A549 (cell line): Measurements from ENCODE around the gene MAP4K4.

Source experiments
- KDM5A ChIP-seq: fragments of 200-600 bp; sonication (generic); IDR thresholded peaks from 2 replicates; pipeline ENCODE4 v1.6.1; 2016; ENCODE audit warnings: antibody characterized with exemption, mild to moderate bottlenecking
- POLR2A ChIP-seq: IDR thresholded peaks from 2 replicates; pipeline ENCODE4 v1.6.1; 2012; ENCODE audit warnings: mild to moderate bottlenecking, low read length
- RCOR1 ChIP-seq: fragments of 150-350 bp; IDR thresholded peaks from 2 replicates; pipeline ENCODE4 v1.6.1; 2014; ENCODE audit warnings: antibody characterized with exemption, low read length, low read depth
- SMC3 ChIP-seq: fragments of >200 bp; sonication (Bioruptor Twin); formaldehyde crosslinking; IDR thresholded peaks from 3 replicates; pipeline ENCODE4 v1.6.1; 2018; ENCODE audit warnings: inconsistent platforms
- SREBF2 ChIP-seq: fragments of 450-650 bp; IDR thresholded peaks from 2 replicates; pipeline ENCODE4 v1.6.1; 2014; ENCODE audit warnings: mild to moderate bottlenecking, moderate library complexity
- TF ChIP-seq, protein P1 (sequence below): fragments of >200 bp; sonication (Bioruptor Twin); formaldehyde crosslinking; IDR thresholded peaks from 3 replicates; pipeline ENCODE4 v1.5.1; 2016
- TF ChIP-seq, protein P2 (sequence below): fragments of 200-600 bp; sonication (generic); IDR thresholded peaks from 2 replicates; pipeline ENCODE4 v1.6.1; 2016; ENCODE audit warnings: antibody characterized with exemption, mild to moderate bottlenecking, moderate library complexity

DNA sequence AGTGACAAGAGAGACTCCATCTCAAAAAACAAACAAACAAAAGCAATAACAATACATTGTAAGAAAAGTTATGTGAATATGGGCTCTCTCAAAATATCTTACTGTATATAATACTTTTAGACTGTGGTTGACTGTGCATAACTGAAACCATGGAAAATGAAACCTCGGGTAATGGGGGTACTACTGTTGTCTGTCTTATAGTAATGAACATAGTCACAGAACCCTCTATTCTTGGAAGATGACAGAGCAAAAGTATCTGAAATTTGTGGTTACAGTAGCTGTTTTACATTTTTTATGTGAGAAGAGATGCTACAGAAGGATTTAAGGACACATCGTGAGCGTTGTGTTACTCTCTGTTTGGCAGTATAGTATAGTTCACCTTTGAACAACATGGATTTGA, 60.5 kb downstream of the MAP4K4 start:
- TF ChIP-seq, protein P1, sequence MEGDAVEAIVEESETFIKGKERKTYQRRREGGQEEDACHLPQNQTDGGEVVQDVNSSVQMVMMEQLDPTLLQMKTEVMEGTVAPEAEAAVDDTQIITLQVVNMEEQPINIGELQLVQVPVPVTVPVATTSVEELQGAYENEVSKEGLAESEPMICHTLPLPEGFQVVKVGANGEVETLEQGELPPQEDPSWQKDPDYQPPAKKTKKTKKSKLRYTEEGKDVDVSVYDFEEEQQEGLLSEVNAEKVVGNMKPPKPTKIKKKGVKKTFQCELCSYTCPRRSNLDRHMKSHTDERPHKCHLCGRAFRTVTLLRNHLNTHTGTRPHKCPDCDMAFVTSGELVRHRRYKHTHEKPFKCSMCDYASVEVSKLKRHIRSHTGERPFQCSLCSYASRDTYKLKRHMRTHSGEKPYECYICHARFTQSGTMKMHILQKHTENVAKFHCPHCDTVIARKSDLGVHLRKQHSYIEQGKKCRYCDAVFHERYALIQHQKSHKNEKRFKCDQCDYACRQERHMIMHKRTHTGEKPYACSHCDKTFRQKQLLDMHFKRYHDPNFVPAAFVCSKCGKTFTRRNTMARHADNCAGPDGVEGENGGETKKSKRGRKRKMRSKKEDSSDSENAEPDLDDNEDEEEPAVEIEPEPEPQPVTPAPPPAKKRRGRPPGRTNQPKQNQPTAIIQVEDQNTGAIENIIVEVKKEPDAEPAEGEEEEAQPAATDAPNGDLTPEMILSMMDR, result no peak
- TF ChIP-seq KDM5A, result no peak
- TF ChIP-seq, protein P2, sequence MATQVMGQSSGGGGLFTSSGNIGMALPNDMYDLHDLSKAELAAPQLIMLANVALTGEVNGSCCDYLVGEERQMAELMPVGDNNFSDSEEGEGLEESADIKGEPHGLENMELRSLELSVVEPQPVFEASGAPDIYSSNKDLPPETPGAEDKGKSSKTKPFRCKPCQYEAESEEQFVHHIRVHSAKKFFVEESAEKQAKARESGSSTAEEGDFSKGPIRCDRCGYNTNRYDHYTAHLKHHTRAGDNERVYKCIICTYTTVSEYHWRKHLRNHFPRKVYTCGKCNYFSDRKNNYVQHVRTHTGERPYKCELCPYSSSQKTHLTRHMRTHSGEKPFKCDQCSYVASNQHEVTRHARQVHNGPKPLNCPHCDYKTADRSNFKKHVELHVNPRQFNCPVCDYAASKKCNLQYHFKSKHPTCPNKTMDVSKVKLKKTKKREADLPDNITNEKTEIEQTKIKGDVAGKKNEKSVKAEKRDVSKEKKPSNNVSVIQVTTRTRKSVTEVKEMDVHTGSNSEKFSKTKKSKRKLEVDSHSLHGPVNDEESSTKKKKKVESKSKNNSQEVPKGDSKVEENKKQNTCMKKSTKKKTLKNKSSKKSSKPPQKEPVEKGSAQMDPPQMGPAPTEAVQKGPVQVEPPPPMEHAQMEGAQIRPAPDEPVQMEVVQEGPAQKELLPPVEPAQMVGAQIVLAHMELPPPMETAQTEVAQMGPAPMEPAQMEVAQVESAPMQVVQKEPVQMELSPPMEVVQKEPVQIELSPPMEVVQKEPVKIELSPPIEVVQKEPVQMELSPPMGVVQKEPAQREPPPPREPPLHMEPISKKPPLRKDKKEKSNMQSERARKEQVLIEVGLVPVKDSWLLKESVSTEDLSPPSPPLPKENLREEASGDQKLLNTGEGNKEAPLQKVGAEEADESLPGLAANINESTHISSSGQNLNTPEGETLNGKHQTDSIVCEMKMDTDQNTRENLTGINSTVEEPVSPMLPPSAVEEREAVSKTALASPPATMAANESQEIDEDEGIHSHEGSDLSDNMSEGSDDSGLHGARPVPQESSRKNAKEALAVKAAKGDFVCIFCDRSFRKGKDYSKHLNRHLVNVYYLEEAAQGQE, result no peak
- TF ChIP-seq SMC3, result no peak
- no peak for TF ChIP-seq SREBF2
- no peak for TF ChIP-seq RCOR1
- no peak for TF ChIP-seq POLR2A
